SIG-M5 treated with dmso at 0.1 percent for 504 hours (cell line): Measurements from ENCODE around the gene CDPF1.
"Not testable (repeated sequence)": the region's sequence is repeated elsewhere in the genome, so short reads cannot be mapped to it uniquely, and the experiment has no call there.

Source experiments
- DNase-seq: peaks from one replicate; lab custom pipeline; 2025; ENCODE audit not compliant: unreplicated experiment; lab: John Stamatoyannopoulos, UW

Gene CDPF1

DNA sequence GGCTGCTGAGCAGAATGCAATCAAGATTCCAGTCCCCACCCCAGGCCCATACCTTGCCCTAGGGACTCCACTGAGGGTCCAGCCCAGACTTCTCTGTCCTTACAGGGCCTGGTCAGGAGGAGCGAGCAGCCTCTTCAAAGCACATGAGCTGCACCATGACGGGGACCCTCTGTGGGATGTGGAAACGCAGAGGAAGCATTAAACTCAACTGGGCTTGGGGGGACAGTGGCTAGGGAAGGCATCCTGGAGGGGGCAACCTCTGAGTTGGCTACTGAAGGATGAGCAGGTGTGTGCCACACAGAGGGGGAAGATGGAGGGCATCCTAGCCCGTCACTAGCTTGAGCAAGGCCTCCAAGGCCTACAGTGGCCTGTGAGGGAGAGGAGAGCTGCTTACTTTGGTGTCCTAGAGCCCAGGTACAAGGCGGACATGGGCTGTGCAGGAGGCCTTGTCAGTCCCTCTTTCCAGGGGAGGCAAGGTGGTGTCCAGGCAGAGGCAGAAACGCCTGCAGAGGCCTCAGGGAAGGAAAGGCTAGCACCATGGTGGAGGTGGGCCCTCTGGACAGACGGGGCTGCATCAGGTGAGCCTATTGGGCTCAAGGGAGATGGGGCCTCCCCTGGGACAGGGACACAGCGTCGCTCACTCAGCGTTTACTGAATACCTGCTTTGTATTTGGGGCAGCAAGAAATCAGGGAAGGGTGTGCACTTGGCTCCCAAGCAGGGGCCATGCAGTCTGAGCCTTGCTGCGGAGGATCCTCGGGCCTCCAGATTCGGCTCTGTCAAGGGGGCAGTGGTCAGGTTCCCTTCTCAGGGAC, 32.0 kb upstream of the CDPF1 start:
- no peak for DNase-seq

DNA sequence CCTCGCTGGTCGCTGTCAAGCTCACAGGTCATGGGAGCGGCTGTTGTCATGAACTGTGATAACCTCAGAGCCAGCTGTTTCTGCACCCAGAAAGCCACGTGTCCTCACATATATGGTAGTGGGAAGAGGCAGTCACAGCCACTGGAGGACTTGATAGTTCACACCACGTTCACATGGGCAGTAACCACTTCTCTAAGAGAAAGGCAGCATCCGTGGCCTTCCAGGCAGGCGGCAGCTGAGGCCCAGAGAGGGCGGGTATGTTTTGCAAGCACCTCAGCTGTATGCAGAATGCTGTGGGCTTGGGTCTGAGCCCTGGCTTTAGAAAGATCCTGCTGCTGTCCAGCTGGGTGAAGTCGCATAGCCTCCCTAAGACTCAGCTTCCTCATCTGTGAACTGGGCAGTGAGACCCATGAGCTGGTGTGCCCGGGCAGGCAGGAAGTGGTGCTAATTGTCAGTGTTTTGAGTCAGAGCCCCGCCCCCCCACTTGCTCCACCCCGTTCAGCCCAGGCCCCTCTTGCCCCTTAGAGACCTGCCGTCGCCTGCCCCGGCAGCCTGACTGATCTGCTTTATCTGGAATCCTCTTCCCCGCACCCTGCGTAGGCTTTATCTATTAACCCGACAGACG, 31.0 kb upstream of the CDPF1 start:
- no peak for DNase-seq

DNA sequence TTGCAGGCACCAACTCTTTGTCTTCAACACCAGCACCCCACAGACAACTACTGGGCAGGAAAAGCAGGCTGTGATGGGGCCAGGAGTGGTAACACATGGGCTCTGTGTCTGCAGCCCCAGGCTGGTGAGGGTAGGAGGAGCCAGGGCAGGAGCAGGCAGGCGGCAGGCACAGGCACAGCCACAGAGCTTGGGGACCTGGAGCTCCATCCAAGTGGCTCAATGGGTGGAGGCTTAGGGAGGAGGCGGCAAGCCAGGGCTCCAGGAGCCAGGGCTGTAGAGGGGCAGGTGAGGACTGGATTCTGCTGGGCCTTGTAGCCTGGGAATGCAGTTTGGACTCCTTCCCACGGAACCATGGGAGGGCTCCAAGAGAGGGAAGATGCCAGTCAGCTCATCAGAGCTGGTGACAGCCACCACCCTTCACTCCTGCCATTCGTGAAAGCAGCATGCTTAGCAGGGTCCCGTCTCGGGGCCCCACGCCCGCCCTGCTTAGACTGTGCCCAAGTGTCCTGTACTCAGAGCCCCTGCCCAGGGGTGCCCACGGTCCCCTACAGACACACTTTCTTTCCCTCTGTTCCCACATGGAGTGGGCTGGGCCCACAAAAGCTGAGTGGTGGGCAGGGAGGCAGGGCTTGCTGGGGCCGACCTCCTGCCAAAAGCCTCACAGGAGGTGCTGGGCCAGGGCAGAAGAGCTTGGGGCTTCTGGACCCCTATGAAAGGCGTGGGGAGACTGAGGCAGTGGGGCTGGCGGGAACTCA, 30.1 kb upstream of the CDPF1 start:
- no peak for DNase-seq

DNA sequence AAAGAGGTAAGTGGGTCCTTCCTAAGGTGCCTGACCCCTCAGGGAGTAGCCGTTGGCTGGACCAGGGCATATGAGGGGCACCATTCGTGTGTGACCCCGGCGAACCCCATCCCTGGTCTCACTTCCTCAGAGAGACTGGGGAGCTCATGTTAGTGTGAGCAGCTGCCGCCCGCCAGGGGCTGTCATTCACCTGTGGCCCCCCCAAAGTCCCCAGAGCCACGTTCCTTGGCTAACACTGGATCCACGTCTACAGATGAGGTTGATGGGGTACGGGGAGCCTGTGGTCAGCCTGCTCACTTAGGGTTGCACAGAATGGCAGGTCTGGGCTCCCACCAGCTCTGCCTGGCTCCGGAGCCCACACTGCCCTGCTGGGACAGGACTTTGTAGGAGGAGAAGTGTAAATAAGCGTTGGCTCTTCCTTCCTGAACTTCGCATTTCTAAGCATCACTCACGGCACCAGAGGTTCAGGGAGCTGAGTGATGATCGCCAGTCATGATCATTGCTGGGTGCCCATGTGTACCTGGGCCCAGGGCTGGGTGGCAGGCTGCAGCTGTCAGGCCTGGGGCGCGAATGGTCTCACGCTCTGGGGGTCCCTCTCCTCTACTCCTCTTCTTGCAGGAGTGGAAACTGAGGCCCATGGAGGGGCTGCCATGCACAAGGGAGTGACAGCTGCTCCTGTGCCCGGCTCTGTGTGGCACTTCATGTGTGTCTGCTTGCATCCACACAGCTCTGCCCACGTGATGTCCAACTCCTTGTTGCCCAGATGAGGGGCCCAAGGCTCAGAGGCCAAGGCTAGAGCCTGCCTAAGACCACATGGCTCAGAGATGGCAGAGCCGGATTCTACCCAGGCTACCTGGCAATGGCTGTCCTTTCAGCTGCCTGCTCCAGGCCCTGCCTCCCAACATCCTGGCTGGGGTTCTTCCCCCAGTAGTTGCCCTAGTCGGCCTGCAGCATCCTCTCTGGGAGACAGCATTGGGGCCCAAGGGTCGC, 28.9 kb upstream of the CDPF1 start:
- no peak for DNase-seq

DNA sequence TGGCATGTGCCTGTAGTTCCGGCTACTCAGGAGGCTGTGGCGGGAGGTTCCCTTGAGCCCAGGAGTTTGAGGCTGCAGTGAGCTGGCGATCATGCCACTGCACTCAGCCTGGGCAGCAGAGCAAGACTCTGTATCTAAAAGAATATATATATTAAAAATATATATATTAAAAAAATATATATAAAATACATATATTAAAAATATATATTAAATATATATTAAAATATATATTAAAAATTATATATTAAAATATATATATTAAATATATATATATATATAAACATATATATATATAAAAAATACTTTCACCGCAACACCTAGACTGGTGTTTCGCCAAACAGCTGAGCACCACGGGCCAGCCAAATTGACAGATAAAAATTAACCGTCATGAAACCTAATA, 26.5 kb upstream of the CDPF1 start:
- DNase-seq: no peak

DNA sequence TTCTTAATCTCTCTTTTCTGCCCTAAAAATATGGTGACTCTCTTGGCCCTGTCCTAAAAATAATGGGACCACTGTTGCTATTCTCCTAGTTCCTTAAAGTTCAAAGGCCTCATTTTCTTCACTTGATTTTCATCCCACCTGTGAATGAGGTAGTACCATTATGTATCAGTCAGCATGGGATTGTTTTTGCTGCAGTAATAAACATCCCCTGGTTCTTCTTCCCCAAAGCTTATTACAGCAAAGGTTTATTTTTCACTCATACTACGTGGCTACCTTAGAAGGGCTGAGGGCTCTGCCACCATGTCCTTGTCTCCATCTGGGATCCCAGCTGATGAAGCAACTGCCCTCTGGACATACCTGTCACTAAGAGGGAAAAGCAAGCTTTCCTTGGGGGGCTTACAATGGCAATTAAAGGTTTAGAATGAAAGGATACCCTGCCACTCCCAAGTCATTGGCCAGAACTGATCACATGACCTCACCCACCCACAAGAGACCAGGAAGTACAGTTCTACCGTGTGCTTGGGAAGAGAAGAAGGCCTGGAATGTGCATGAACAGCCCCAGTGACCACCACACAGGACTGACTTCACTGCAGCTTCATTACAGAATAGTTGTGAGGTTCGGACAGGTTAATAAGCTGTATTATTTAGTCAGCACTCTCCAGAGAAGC, 25.5 kb upstream of the CDPF1 start:
- DNase-seq: no peak

DNA sequence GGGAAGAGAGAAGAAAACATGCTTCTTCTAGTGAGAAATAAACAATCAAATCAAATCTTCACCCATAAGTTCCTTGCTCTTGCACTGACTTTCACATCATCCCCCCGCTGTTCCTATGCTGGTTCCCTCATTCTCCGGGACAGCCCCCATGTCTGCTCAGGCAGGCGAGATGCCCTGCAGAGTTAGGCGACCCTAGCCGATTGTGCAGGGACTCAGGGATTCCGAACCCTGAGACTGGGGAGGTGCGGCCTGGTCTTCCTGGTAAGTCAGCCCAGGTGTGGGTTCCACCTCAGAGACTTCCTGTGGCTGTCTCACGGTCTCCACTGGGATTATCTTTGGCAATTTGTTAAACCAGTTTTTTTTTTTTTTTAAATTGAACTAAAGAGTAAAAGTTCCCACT, 24.3 kb upstream of the CDPF1 start:
- no peak for DNase-seq

DNA sequence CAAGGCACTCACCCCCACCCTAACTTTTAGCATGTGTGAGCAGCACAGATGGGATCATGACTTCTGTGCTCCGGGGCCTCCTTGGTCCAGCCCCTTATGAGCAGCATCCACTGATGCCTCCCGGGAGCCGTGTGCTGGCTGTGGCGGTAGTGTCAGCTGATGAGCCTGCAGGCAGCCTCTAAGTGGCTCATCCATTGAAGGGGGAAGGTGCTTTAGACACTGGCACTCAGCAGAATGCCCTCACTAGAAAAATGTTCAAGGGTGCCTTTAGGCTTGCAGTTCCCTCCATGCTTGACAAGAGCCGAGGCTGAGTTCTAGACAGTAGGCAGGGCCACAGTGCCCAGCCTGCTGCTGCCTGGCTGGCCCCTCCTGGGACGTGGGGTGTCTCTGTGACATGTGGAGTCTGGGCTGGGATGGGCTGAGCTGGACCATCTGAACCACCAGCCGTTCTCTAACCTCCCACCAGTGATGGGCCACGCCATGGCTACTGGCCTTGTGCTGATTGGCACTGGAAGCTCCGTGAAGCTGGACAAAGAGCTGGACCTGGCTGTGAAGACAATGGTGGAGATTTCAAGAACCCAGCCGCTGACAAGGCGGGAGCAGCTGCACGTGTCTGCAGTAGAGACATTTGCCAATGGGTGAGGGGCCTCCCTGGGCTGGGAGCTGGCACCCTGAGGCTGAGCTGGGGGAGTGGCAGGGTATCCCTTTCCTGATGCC, 23.5 kb upstream of the CDPF1 start:
- no peak for DNase-seq

DNA sequence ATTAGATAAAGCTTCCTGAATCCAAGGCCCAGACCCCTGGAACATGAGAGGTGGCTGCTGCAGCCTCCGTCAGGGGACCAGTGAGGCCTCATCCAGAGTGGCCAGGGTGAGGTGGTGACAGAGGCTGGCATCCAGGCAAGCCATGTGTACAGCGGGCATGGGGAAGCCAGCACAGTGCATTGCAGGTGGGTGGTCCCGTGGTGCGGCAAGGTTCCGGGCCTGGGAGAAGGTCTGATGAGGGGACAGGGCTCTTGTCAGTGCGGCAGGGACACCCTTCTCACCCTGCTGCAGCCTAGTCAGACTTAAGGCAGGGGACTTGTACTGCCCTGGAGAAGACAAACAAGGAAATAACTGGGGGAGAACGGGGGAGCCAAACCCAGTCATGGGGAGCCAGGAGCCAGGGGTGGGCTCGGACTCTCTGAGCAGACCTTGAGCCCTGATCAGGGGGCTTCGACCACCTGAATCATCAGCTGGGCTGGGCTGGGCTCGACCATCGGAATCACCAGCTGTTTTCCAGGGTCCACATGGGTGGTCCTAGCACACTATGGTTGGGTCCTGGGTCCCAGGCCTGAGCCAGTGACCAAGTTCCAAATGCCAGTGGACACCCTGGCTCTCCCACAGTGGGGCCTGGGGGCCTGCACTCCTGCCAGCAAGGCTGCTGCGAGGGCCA, 22.8 kb upstream of the CDPF1 start:
- no peak for DNase-seq

DNA sequence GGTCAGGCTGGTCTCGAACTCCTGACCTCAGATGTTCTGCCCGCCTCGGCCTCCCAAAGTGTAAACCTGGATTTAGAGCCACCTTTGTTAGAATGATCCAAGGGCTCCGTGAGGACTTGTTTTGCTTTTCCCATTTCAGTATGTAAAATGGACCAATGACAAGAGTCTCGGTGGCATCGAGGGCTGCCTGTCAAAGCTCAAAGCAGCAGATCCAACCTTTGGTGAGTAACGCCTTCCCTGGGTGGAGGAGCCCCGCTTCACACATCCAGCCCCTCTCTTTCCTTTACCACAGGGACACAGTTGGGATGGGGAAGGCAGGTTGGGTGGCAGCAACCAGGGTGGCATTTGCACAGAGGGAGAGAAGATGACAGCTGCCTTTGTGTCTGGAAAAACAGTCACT, 22.1 kb upstream of the CDPF1 start:
- no peak for DNase-seq

DNA sequence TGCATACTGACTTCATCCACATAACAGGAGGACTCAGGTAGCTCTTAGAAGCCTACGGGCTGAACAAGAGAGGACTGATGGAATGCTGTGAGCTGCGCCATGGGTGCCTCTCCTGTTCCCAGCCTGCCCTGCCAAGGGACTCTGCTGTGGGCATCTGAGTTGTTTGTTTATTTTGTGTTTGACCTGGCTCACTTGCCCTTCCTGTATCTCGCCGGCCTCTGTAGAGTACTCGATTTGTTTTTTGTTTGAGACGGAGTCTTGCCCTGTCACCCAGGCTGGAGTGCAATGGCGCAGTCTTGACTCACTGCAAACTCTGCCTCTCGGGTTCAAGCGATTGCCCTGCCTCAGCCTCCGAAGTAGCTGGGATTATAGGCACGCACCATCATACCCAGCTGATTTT, 19.5 kb upstream of the CDPF1 start:
- no peak for DNase-seq

DNA sequence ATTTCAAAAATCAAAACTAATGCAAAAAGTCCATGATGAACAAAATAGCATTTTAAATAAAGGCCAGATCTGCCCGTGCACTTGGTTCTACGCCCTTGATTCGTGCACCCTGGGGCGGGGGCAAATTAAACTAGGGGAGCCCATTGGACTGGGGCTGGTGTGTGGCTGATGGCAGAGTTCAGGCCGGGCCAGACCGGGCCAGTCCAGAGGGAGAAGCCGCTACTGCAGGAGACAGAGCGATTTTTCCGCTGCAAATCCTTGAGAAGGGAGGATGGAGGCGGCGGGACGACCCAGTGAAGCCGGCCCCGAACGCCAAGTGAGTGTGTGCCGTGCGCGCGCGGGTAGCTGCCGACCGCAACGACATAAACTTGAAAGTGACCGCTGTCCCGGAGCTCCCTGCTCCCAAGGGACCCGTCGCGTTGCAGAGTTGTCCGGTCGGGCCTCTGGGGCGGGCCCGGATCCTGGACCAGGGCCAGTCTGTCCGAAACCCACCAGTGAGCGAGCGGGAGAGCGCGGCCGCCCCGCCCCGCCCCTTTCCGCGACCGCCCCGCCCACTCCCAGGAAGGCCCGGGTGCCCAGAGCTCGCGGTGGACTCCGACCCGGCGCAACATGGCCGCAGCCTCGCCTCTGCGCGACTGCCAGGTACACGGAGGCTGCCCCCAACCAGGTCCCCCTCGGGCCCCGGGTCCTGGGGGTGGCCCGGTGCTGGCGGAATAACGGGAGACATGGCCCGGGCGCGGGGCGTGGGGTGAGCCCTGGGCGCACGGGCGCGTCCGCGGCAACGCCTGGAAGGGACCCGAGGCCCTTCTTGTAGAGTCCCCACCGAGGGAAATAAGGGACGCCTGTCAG, 17.6 kb upstream of the CDPF1 start, which contains the start of gene TTC38:
TTC38 (plus strand) TSS at position 578 of the 849 bp plus-strand sequence; CDS start at position 610, 32 bp downstream.
- DNase-seq: no peak

DNA sequence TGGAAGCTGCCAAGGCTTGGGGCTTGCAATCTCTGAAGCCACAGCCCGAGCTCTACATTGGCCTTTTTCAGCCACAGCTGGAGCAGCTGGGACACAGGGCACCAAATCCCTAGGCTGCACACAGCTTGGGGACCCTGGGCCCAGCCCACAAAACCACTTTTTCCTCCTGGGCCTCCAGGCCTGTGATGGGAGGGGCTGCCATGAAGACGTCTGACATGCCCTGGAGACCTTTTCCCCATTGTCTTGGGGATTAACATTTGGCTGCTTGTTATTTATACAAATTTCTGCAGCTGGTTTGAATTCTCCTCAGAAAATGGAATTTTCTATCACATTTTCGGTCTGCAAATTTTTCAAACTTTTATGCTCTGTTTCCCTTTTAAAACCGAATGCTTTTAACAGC, 15.5 kb upstream of the CDPF1 start:
- not testable (repeated sequence) for DNase-seq

DNA sequence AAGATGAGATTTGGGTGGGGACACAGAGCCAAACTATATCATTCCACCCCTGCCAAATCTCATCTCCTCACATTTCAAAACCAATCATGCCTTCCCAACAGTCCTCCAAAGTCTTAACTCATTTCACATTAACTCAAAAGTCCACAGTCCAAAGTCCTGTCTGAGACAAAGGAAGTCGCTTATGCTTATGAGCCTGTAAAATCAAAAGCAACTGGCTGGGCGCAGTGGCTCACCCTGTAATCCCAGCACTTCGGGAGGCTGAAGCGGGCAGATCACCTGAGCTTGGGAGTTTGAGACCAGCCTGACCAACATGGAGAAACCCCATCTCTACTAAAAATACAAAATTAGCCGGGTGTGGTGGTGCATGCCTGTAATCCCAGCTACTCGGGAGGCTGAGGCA, 14.4 kb upstream of the CDPF1 start:
- not testable (repeated sequence) for DNase-seq

DNA sequence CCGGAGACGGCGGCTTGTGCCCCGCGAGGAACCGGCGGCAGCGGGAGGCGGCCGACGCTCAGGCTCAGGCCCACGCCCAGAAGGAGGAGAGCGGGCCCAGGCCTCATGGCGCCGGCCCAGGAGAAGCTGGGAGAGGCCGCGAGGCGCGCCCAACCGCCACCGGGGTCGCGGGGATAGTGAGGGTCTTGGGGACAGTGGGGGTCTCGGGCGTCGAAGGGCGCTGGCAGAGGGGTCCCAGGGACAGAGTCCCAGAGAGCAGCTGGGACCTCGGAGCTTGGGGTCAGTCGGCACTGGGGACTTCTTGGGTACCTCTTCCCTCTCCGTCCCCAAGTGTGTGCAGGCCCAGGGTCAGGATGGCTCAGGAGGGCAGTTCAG, 13.1 kb upstream of the CDPF1 start, which contains the start of gene PKDREJ:
PKDREJ (minus strand) TSS at position 128 of the 375 bp plus-strand sequence; CDS start at position 107, 21 bp downstream.
- no peak for DNase-seq

DNA sequence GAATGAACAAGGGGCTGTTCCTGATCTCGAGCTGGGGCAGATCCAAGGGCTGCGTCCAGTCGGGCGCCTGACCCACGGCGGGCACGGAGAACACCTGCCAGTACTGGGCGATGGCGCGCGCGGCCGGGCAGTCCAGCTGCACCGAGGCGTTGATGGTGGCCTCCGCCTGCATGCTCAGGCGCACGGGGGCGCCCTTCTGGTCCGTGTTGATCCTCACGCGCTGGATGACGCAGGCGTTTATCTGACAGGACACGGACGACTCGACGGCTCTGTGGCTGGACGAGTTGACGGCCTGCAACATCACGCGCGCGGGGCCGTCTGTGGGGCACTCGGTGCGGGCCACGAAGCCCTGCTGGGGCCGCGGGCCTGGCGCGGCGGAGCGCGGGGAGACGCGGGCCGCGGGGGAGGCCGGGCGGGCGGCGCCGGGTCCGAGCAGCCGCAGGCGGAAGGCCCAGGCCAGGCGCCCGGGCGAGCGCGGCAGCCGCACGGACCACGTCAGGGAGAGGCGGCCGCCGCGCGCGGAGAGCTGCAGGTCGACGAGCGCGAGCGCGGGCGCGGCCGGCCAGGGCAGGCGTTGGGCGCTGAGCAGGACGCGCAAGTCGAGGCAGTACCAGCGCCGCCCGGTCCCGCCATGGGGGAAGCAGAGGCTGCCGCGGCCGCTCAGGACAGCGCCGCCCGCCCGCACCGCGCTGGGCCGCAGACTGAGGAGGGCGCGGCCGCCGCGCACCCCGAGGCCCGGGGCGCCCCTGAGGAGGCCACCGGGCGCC, 12.5 kb upstream of the CDPF1 start:
- no peak for DNase-seq

DNA sequence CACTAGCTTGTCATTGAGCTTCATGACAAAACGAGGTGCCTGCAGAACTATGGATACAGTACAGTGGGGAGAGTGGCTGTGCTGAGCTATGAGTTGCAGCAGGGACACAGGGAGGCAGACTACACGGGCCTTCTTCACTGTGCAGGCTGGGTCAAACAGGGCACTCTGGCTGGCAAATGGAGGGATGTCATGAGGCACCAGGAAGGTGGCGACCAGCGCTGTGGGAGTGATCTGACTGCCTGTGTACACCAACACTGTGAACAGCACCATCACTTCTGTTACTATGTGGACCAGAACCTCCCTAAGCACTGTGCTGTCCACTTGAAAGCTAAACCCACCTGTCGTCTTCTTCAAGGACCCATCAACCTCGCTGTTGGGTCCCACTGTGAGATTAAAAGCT, 9.9 kb upstream of the CDPF1 start:
- DNase-seq: no peak
